GM15510 (cell line): ENCODE measurements around the gene ITGBL1.

Source experiments
- POLR2A ChIP-seq: IDR thresholded peaks from 3 replicates; pipeline ENCODE4 v1.6.1; 2011; ENCODE audit warnings: borderline replicate concordance; ENCODE audit not compliant: insufficient read length; ENCODE audit errors: extremely low read depth

ITGBL1 gene

GRCh38 chr13:101555610-101556009 is 103.1 kb downstream of the ITGBL1 start:
- no peak for TF ChIP-seq POLR2A

GRCh38 chr13:101556676-101557123 is 104.2 kb downstream of the ITGBL1 start:
- TF ChIP-seq POLR2A: no peak

GRCh38 chr13:101565317-101565716 is 112.8 kb downstream of the ITGBL1 start:
- no peak for TF ChIP-seq POLR2A

GRCh38 chr13:101567841-101568240 is 115.4 kb downstream of the ITGBL1 start:
- TF ChIP-seq POLR2A: no peak

- no peak for TF ChIP-seq POLR2A
These were observed 117.3 kb downstream of the ITGBL1 start for GRCh38 chr13:101569807-101570206.

GRCh38 chr13:101570410-101570809 is 117.9 kb downstream of the ITGBL1 start:
- no peak for TF ChIP-seq POLR2A

- TF ChIP-seq POLR2A: no peak
These were observed 120.0 kb downstream of the ITGBL1 start for GRCh38 chr13:101572456-101572855.

GRCh38 chr13:101575581-101575980 is 123.1 kb downstream of the ITGBL1 start:
- TF ChIP-seq POLR2A: no peak

GRCh38 chr13:101576455-101576854 is 124.0 kb downstream of the ITGBL1 start:
- TF ChIP-seq POLR2A: no peak

- no peak for TF ChIP-seq POLR2A
These were observed 124.5 kb downstream of the ITGBL1 start for GRCh38 chr13:101576977-101577376.

- TF ChIP-seq POLR2A: no peak
These were observed 126.9 kb downstream of the ITGBL1 start for GRCh38 chr13:101579281-101579802.

- TF ChIP-seq POLR2A: no peak
These were observed 131.9 kb downstream of the ITGBL1 start for GRCh38 chr13:101584331-101584730.

- TF ChIP-seq POLR2A: no peak
These were observed 138.0 kb downstream of the ITGBL1 start for GRCh38 chr13:101590479-101590878.

GRCh38 chr13:101594936-101595335 is 142.5 kb downstream of the ITGBL1 start:
- TF ChIP-seq POLR2A: no peak

GRCh38 chr13:101596803-101597202 is 144.3 kb downstream of the ITGBL1 start:
- TF ChIP-seq POLR2A: no peak

- TF ChIP-seq POLR2A: no peak
These were observed 159.3 kb downstream of the ITGBL1 start for GRCh38 chr13:101611491-101612475.

GRCh38 chr13:101612735-101613134 is 160.3 kb downstream of the ITGBL1 start:
- no peak for TF ChIP-seq POLR2A

- TF ChIP-seq POLR2A: no peak
These were observed 162.0 kb downstream of the ITGBL1 start for GRCh38 chr13:101614491-101614890.
